Measurements from ENCODE around the gene TRIOBP. TPM values are rescaled to one million over a fixed set of nuclear protein-coding genes. Genes with fewer than 3 reads are reported as not detected.

Gene TRIOBP
- total RNA-seq, 4 donors from 2014 or later, result 150 to 208 (median 182) TPM

GRCh38 chr22:37765953-37766576 is 69.2 kb downstream of the TRIOBP start:
- peaks cover 37 to 99% (median 91%) of the 10 kb centered on the region in 4 donors for H3K36me3 ChIP-seq
- no peak overlapping the region for H3K27ac ChIP-seq (replicated peaks in 1 of 4)
- H3K9me3 ChIP-seq, result no peaks in the 10 kb centered on the region
- intact Hi-C loops (cut with DNase I), result no loop called here
- TF ChIP-seq EP300 (IDR thresholded peaks at IDR 0.05) (no peak), POLR2AphosphoS5 (IDR thresholded peaks at IDR 0.05) (no peak), POLR2A (IDR thresholded peaks at IDR 0.05; ENCODE audit: low read depth) (no peak)
- TF ChIP-seq, protein P1, sequence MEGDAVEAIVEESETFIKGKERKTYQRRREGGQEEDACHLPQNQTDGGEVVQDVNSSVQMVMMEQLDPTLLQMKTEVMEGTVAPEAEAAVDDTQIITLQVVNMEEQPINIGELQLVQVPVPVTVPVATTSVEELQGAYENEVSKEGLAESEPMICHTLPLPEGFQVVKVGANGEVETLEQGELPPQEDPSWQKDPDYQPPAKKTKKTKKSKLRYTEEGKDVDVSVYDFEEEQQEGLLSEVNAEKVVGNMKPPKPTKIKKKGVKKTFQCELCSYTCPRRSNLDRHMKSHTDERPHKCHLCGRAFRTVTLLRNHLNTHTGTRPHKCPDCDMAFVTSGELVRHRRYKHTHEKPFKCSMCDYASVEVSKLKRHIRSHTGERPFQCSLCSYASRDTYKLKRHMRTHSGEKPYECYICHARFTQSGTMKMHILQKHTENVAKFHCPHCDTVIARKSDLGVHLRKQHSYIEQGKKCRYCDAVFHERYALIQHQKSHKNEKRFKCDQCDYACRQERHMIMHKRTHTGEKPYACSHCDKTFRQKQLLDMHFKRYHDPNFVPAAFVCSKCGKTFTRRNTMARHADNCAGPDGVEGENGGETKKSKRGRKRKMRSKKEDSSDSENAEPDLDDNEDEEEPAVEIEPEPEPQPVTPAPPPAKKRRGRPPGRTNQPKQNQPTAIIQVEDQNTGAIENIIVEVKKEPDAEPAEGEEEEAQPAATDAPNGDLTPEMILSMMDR (IDR thresholded peaks at IDR 0.05), result no peak
- peaks cover 0 to 6% (median 5%) of the 10 kb centered on the region in 4 donors for H3K4me1 ChIP-seq
- H3K4me3 ChIP-seq, result no peak overlapping the region
- H3K27me3 ChIP-seq, result no peaks in the 10 kb centered on the region
- WGBS, result 89% methylated on average over 7 of the region's 8 CpGs
- no peak for DNase-seq (ENCODE audit: extremely low spot score)

DNA sequence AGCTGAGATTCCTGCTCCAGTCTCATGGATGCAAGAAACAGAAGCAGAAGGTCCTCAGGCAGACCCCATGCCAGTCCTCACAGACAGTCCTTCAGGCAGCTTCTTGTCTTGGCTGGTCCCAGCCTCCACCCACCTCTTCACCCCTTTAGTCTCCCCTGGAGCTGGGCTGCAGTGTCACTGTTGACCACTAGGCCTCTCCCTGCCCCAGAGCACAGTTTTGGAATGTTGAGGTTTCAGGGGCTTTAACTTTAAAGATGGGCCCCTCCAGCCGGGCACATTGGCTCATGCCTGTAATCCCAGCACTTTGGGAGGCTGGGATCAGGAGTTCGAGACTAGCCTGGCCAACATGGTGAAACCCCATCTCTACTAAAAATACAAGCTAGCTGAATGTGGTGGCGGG is 71.4 kb downstream of the TRIOBP start:
- Histone ChIP-seq H3K4me1 (peaks cover 0 to 6% (median 5%) of the 10 kb centered on the region in 4 donors), H3K36me3 (peaks cover 53 to 99% (median 95%) of the 10 kb centered on the region in 4 donors), H3K27ac (replicated peaks in 1 of 4) (no peak overlapping the region), H3K4me3 (no peak overlapping the region), H3K27me3 (no peaks in the 10 kb centered on the region), H3K9me3 (no peaks in the 10 kb centered on the region)
- TF ChIP-seq POLR2AphosphoS5 (IDR thresholded peaks at IDR 0.05), result no peak
- TF ChIP-seq, protein P1 (IDR thresholded peaks at IDR 0.05), result peak in 1 of 3 experiments; percentile 4
- WGBS, result 100% methylated on average over 2 of the region's 3 CpGs
- intact Hi-C loops (cut with DNase I), result no loop called here
- DNase-seq (ENCODE audit: extremely low spot score), result no peak

DNA sequence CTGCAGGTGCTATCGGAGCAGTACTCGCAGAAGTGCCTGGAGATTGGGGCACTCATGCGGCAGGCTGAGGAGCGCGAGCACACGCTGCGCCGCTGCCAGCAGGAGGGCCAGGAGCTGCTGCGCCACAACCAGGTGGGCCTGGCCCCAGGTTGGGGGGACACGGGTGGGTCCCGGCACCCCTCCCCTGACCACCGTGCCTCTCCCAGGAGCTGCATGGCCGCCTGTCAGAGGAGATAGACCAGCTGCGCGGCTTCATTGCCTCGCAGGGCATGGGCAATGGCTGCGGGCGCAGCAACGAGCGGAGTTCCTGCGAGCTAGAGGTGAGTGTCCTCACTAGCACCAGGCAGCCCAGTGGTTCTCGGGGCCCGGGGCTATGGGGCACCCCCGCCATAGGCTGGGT is 72.2 kb downstream of the TRIOBP start:
- Histone ChIP-seq H3K9me3 (no peaks in the 10 kb centered on the region), H3K4me3 (no peak overlapping the region), H3K27ac (replicated peaks in 1 of 4) (no peak overlapping the region), H3K36me3 (peaks cover 46 to 99% (median 95%) of the 10 kb centered on the region in 4 donors), H3K4me1 (peaks cover 0 to 6% (median 5%) of the 10 kb centered on the region in 4 donors), H3K27me3 (no peaks in the 10 kb centered on the region)
- 97% methylated on average over 11 of the region's 24 CpGs for WGBS
- no peak for DNase-seq (ENCODE audit: extremely low spot score)
- intact Hi-C loops (cut with DNase I), result no loop called here
- TF ChIP-seq, protein P1 (IDR thresholded peaks at IDR 0.05), result no peak
- TF ChIP-seq EP300 (IDR thresholded peaks at IDR 0.05), result no peak
- TF ChIP-seq POLR2AphosphoS5 (IDR thresholded peaks at IDR 0.05), result no peak
- TF ChIP-seq POLR2A (IDR thresholded peaks at IDR 0.05; ENCODE audit: low read depth), result no peak

- WGBS, result 73% methylated on average over 3 of the region's 4 CpGs
- H3K36me3 ChIP-seq, result peaks cover 39 to 92% (median 88%) of the 10 kb centered on the region in 4 donors
- H3K9me3 ChIP-seq, result no peaks in the 10 kb centered on the region
- no peak overlapping the region for H3K27ac ChIP-seq (replicated peaks in 1 of 4)
- TF ChIP-seq, protein P1 (IDR thresholded peaks at IDR 0.05), result no peak
- TF ChIP-seq POLR2A (IDR thresholded peaks at IDR 0.05; ENCODE audit: low read depth) (no peak), POLR2AphosphoS5 (IDR thresholded peaks at IDR 0.05) (no peak), EP300 (IDR thresholded peaks at IDR 0.05) (no peak)
- H3K4me1 ChIP-seq, result no peaks in the 10 kb centered on the region
- H3K27me3 ChIP-seq, result no peaks in the 10 kb centered on the region
- no peak for DNase-seq (ENCODE audit: extremely low spot score)
- no peak overlapping the region for H3K4me3 ChIP-seq
- intact Hi-C loops (cut with DNase I), result no loop called here
Observed at GRCh38 chr22:37771081-37771480, 74.2 kb downstream of the TRIOBP start.
